ENCODE measurements around the gene SKAP1. TPM values are rescaled to one million over a fixed set of nuclear protein-coding genes. Genes with fewer than 3 reads are reported as not detected.

Gene SKAP1
- total RNA-seq, 1 experiment from 2014 or later, result 0.31 TPM

GRCh38 chr17:48125829-48126531 lies 304.0 kb downstream of the SKAP1 start:
- intact Hi-C loops (cut with micrococcal nuclease; ENCODE audit: unreplicated experiment), result no loop called here
- no peak for DNase-seq
- no peaks in the 10 kb centered on the region for H3K9me2 ChIP-seq (ENCODE audit: insufficient read depth)
- H3K27ac ChIP-seq, result no peak overlapping the region
- no peaks in the 10 kb centered on the region for H3K27me3 ChIP-seq (ENCODE audit: insufficient read depth, low read depth)
- ChIA-PET POLR2A (ENCODE audit: unreplicated experiment) (no interaction called here), CTCF (interaction anchor here (0.6 to 0.8 kb wide), 2 partner anchors 47 to 156 kb away, joined by 3 read pairs; no protein-coding TSS in a partner anchor)
- H3K9me3 ChIP-seq (ENCODE audit: insufficient read depth, low read depth), result no peaks in the 10 kb centered on the region
- H3K4me2 ChIP-seq, result no peak overlapping the region
- no TSS peak for BruUV-seq (replicated peaks)
- peaks cover 15% of the 10 kb centered on the region for H3K4me1 ChIP-seq (replicated peaks; ENCODE audit: insufficient read depth)
- no peaks in the 10 kb centered on the region; the same call in 1 of the 2 replicates for H3F3A ChIP-seq (ENCODE audit: insufficient read depth, low read depth)
- H4K20me1 ChIP-seq (ENCODE audit: insufficient read depth), result no peaks in the 10 kb centered on the region
- peaks cover 14% of the 10 kb centered on the region for H3K36me3 ChIP-seq (ENCODE audit: low read depth)
- H3K4me3 ChIP-seq, result no peak overlapping the region
- no peak for TF ChIP-seq CTCF (conservative IDR thresholded peaks at IDR 0.05)
- no peak for TF ChIP-seq EZH2 (IDR thresholded peaks at IDR 0.05; ENCODE audit: low read depth)
- H2AFZ ChIP-seq, result no peak overlapping the region
- no peaks in the 10 kb centered on the region for H3K79me2 ChIP-seq (ENCODE audit: low read depth)

- Histone ChIP-seq H3K4me1 (replicated peaks; ENCODE audit: insufficient read depth) (peaks cover 15% of the 10 kb centered on the region), H3K4me2 (no peak overlapping the region), H3K36me3 (ENCODE audit: low read depth) (peaks cover 16% of the 10 kb centered on the region), H3K79me2 (ENCODE audit: low read depth) (no peaks in the 10 kb centered on the region), H4K20me1 (ENCODE audit: insufficient read depth) (no peaks in the 10 kb centered on the region), H3K27ac (no peak overlapping the region), H3K4me3 (no peak overlapping the region), H3K27me3 (ENCODE audit: insufficient read depth, low read depth) (no peaks in the 10 kb centered on the region), H3F3A (ENCODE audit: insufficient read depth, low read depth) (no peaks in the 10 kb centered on the region; the same call in 1 of the 2 replicates), H2AFZ (no peak overlapping the region), H3K9me2 (ENCODE audit: insufficient read depth) (no peaks in the 10 kb centered on the region), H3K9me3 (ENCODE audit: insufficient read depth, low read depth) (no peaks in the 10 kb centered on the region)
- intact Hi-C loops (cut with micrococcal nuclease; ENCODE audit: unreplicated experiment), result no loop called here
- ChIA-PET CTCF (no interaction called here), POLR2A (ENCODE audit: unreplicated experiment) (interaction anchor here (0.5 kb wide), 1 partner anchor 74 kb away, joined by 5 read pairs; no protein-coding TSS in a partner anchor)
- TF ChIP-seq CTCF (conservative IDR thresholded peaks at IDR 0.05), result no peak
- no peak for TF ChIP-seq EZH2 (IDR thresholded peaks at IDR 0.05; ENCODE audit: low read depth)
- no TSS peak for BruUV-seq (replicated peaks)
- no peak for DNase-seq
Observed at GRCh38 chr17:48123776-48124388, 306.1 kb downstream of the SKAP1 start.

GRCh38 chr17:48123111-48123510 lies 306.9 kb downstream of the SKAP1 start:
- no peaks in the 10 kb centered on the region; the same call in 1 of the 2 replicates for H3F3A ChIP-seq (ENCODE audit: insufficient read depth, low read depth)
- DNase-seq, result no peak
- no peaks in the 10 kb centered on the region for H3K27me3 ChIP-seq (ENCODE audit: insufficient read depth, low read depth)
- intact Hi-C loops (cut with micrococcal nuclease; ENCODE audit: unreplicated experiment), result no loop called here
- peaks cover 15% of the 10 kb centered on the region for H3K4me1 ChIP-seq (replicated peaks; ENCODE audit: insufficient read depth)
- no peak overlapping the region for H3K4me2 ChIP-seq
- H3K9me3 ChIP-seq (ENCODE audit: insufficient read depth, low read depth), result no peaks in the 10 kb centered on the region
- ChIA-PET POLR2A (ENCODE audit: unreplicated experiment) (interaction anchor here (0.6 kb wide), 1 partner anchor 15 kb away, joined by 3 read pairs; no protein-coding TSS in a partner anchor), CTCF (no interaction called here)
- TF ChIP-seq CTCF (conservative IDR thresholded peaks at IDR 0.05), result no peak
- no peak for TF ChIP-seq EZH2 (IDR thresholded peaks at IDR 0.05; ENCODE audit: low read depth)
- peaks cover 16% of the 10 kb centered on the region for H3K36me3 ChIP-seq (ENCODE audit: low read depth)
- no peaks in the 10 kb centered on the region for H4K20me1 ChIP-seq (ENCODE audit: insufficient read depth)
- no peak overlapping the region for H2AFZ ChIP-seq
- BruUV-seq (replicated peaks), result no TSS peak
- no peak overlapping the region for H3K4me3 ChIP-seq
- H3K27ac ChIP-seq, result no peak overlapping the region
- no peaks in the 10 kb centered on the region for H3K79me2 ChIP-seq (ENCODE audit: low read depth)
- no peaks in the 10 kb centered on the region for H3K9me2 ChIP-seq (ENCODE audit: insufficient read depth)
